HepG2 (cell line): ENCODE data around the gene CHRNG. TPM values are rescaled to one million over a fixed set of nuclear protein-coding genes. Genes with fewer than 3 reads are reported as not detected.
A peak's percentile ranks its signal among the peaks of the same experiment; 100 is the strongest.

Experiments used
- ATAC-seq: fragments of 200-7000 bp; cut with Tn5 transposase; 3 replicates; pipeline ENCODE4 v1.9.1; 2020; ENCODE audit warnings: mild to moderate bottlenecking, moderate library complexity
- BruUV-seq: library from RNA; stranded (reverse); fragments of 400-500 nt; replicated peaks from 2 replicates; lab custom pipeline; 2021; lab: Mats Ljungman, UMichigan
- CTCF ChIA-PET: fragments of 300-600 bp; formaldehyde crosslinking; extraction: SDS; loops from one replicate; lab custom pipeline; 2021; ENCODE audit warnings: low total read pairs, inconsistent platforms, low intra/inter-chr PET ratio; lab: Yijun Ruan, JAX
- POLR2A ChIA-PET: fragments of 350-600 bp; sonication (Branson Sonifier 250); formaldehyde crosslinking; loops from one replicate; lab custom pipeline; 2020; ENCODE audit warnings: antibody characterized with exemption, inconsistent platforms; lab: Yijun Ruan, JAX
- DNase-seq: peaks from one replicate; pipeline ENCODE4 v3.0.0-alpha.2; 2015; ENCODE audit warnings: low spot score
- FAIRE-seq: peaks from 3 replicates; lab custom pipeline; 2011; peaks lifted over from hg19 to GRCh38; lab: Jason Lieb, UNC
- H2AFZ ChIP-seq: one replicate; pipeline ENCODE4 v1.6.1; 2011; ENCODE audit warnings: low read length, inconsistent platforms
- H3K27ac ChIP-seq: fragments of 300-600 bp; 3 replicates; pipeline ENCODE4 v1.8.0; 2011; ENCODE audit warnings: mixed run types, mild to moderate bottlenecking, mixed read lengths, low read length, inconsistent platforms; ENCODE audit not compliant: insufficient read depth; ENCODE audit errors: extremely low read length
- H3K27me3 ChIP-seq, 2 experiments: fragments of 200-600 bp in 1 of 2; 2 replicates in 1 of 2; 3 replicates in 1 of 2; pipeline versions ENCODE4 v1.6.0 to v1.8.0; 2011; ENCODE audit warnings: low read length in 2 of 2, mild to moderate bottlenecking in 2 of 2, moderate library complexity in 2 of 2, inconsistent platforms in 1 of 2; ENCODE audit not compliant: insufficient read depth in 2 of 2, control insufficient read depth in 1 of 2
- H3K36me3 ChIP-seq, 2 experiments: fragments of 200-600 bp in 1 of 2; replicated peaks in 1 of 2; 2 replicates in 1 of 2; 3 replicates in 1 of 2; pipeline versions ENCODE4 v1.5.1 to v1.8.0; 2011; ENCODE audit warnings: low read length in 2 of 2, inconsistent platforms in 1 of 2; ENCODE audit not compliant: insufficient read depth in 2 of 2, control insufficient read depth in 1 of 2
- H3K4me1 ChIP-seq: 2 replicates; pipeline ENCODE4 v1.5.1; 2012; ENCODE audit warnings: low read length, inconsistent platforms; ENCODE audit not compliant: insufficient read depth
- H3K4me2 ChIP-seq: 2 replicates; pipeline ENCODE4 v1.6.0; 2011; ENCODE audit warnings: low read depth, low read length, inconsistent platforms
- H3K4me3 ChIP-seq, 3 experiments: fragments of 200-600 bp in 1 of 3; sonication (generic), shearing (Covaris generic) in 1 of 3; replicated peaks in 1 of 3; 2 replicates each; pipeline ENCODE4 v1.5.1; 2011 to 2016; ENCODE audit warnings: low read length in 3 of 3, inconsistent platforms in 2 of 3, low read depth in 2 of 3, mild to moderate bottlenecking in 2 of 3, control low read depth in 1 of 3, mixed read lengths in 1 of 3; ENCODE audit not compliant: insufficient read depth in 1 of 3
- H3K79me2 ChIP-seq: one replicate; pipeline ENCODE4 v1.6.1; 2011; ENCODE audit warnings: low read length, inconsistent platforms; ENCODE audit not compliant: insufficient read depth
- H3K9ac ChIP-seq: 2 replicates; pipeline ENCODE4 v1.6.0; 2011; ENCODE audit warnings: mild to moderate bottlenecking, low read depth, low read length, inconsistent platforms; ENCODE audit not compliant: insufficient read depth
- H3K9me3 ChIP-seq: 2 replicates; pipeline ENCODE4 v1.5.1; 2012; ENCODE audit warnings: mild to moderate bottlenecking, low read length
- H4K20me1 ChIP-seq: 2 replicates; pipeline ENCODE4 v1.6.0; 2011; ENCODE audit warnings: inconsistent platforms, mild to moderate bottlenecking, low read length, moderate library complexity; ENCODE audit not compliant: insufficient read depth
- ARNTL ChIP-seq: sonication (generic); formaldehyde crosslinking; IDR thresholded peaks from 2 replicates; pipeline ENCODE4 v1.4.0; 2020; ENCODE audit warnings: mild to moderate bottlenecking, missing genetic modification reagents
- CBX2 ChIP-seq, 2 experiments: fragments of 200-600 bp in 1 of 2; sonication (generic); formaldehyde crosslinking in 1 of 2; IDR thresholded peaks; 2 replicates each; pipeline versions ENCODE4 v1.7.0 to v1.8.1; 2018 to 2022; ENCODE audit warnings: low read depth in 2 of 2, low read length in 1 of 2, mild to moderate bottlenecking in 1 of 2, missing genetic modification reagents in 1 of 2
- CENPT ChIP-seq: sonication (generic); formaldehyde crosslinking; IDR thresholded peaks from 2 replicates; pipeline ENCODE4 v1.8.0; 2022; ENCODE audit warnings: low read depth, mild to moderate bottlenecking, moderate library complexity, missing genetic modification reagents
- FOXP1 ChIP-seq, 2 experiments: fragments of 450-650 bp in 1 of 2; IDR thresholded peaks; 2 replicates each; pipeline ENCODE4 v1.6.1; 2017 to 2018; ENCODE audit warnings: antibody characterized with exemption in 1 of 2
- IRX3 ChIP-seq: sonication (generic); formaldehyde crosslinking; IDR thresholded peaks from 2 replicates; pipeline ENCODE4 v1.8.1; 2023; ENCODE audit warnings: mild to moderate bottlenecking, low read depth, missing genetic modification reagents, borderline replicate concordance
- KMT2A ChIP-seq: sonication (generic); formaldehyde crosslinking; IDR thresholded peaks from 2 replicates; pipeline ENCODE4 v1.4.0; 2020; ENCODE audit warnings: missing genetic modification reagents
- MAFK ChIP-seq, 2 experiments: IDR thresholded peaks in 1 of 2; conservative IDR thresholded peaks in 1 of 2; 2 replicates each; pipeline ENCODE4 v1.6.1; 2011; ENCODE audit warnings: improper control_type of control experiment in 2 of 2, low read length in 2 of 2
- NFE2 ChIP-seq: sonication (generic); formaldehyde crosslinking; IDR thresholded peaks from 2 replicates; pipeline ENCODE4 v1.4.0; 2020; ENCODE audit warnings: missing genetic modification reagents
- SNAPC2 ChIP-seq: sonication (generic); formaldehyde crosslinking; IDR thresholded peaks from 2 replicates; pipeline ENCODE4 v1.8.1; 2022; ENCODE audit warnings: mild to moderate bottlenecking, missing genetic modification reagents
- SRSF1 ChIP-seq: fragments of 200-400 bp; formaldehyde crosslinking; optimal IDR thresholded peaks from 2 replicates; pipeline ENCODE3; 2017; ENCODE audit warnings: mild to moderate bottlenecking, low read depth, low read length, moderate library complexity
- ZFY ChIP-seq: sonication (generic); formaldehyde crosslinking; IDR thresholded peaks from 2 replicates; pipeline ENCODE4 v1.4.0; 2020; ENCODE audit warnings: missing genetic modification reagents
- ZNF24 ChIP-seq: fragments of 450-650 bp; IDR thresholded peaks from 2 replicates; pipeline ENCODE4 v1.6.1; 2017; ENCODE audit warnings: antibody characterized with exemption, mild to moderate bottlenecking
- ZNF251 ChIP-seq: sonication (generic); formaldehyde crosslinking; IDR thresholded peaks from 2 replicates; pipeline ENCODE4 v1.9.0; 2021; ENCODE audit warnings: mild to moderate bottlenecking, missing genetic modification reagents
- ZNF382 ChIP-seq: sonication (generic); formaldehyde crosslinking; IDR thresholded peaks from 2 replicates; pipeline ENCODE4 v1.5.0; 2020; ENCODE audit warnings: missing genetic modification reagents, mild to moderate bottlenecking, borderline replicate concordance
- ZNF543 ChIP-seq: sonication (generic); formaldehyde crosslinking; IDR thresholded peaks from 2 replicates; pipeline ENCODE4 v1.4.0; 2020; ENCODE audit warnings: mild to moderate bottlenecking, missing genetic modification reagents
- ZZZ3 ChIP-seq: sonication (generic); formaldehyde crosslinking; IDR thresholded peaks from 2 replicates; pipeline ENCODE4 v1.4.0; 2020; ENCODE audit warnings: missing genetic modification reagents, mild to moderate bottlenecking, borderline replicate concordance
- WGBS: methylation state at CpG from one replicate; pipeline ENCODE4 v1.1.6; 2017; ENCODE audit warnings: low lambda C conversion rate; 5-methylcytosine and 5-hydroxymethylcytosine counted together
- in situ Hi-C: cut with HindIII; loops from 2 replicates; pipeline ENCODE4 v1.10.0; 2017; ENCODE audit warnings: low pct_unique_long_range_greater_than_20kb; ENCODE audit not compliant: extremely low pct_ligation_motif_present
- intact Hi-C: fragments of 100-400 bp; cut with micrococcal nuclease; formaldehyde crosslinking; loops from one replicate; pipeline ENCODE4 v1.10.0; 2022; ENCODE audit not compliant: unreplicated experiment
- polyA plus RNA-seq, 8 experiments: library from polyadenylated mRNA; depleted of rRNA in 3 of 8; stranded (reverse) in 7 of 8; unstranded in 1 of 8; fragments of >200 nt; fragmentation: Illumina TruSeq in 4 of 8; extraction: Trizol in 4 of 8; gene quantifications; 2 replicates each; pipeline versions ENCODE4 v1.2.1 to v1.2.3, GENCODE V29; 2011 to 2016; ENCODE audit warnings: low read depth in 4 of 8, missing spikeins in 1 of 8, mixed read lengths in 1 of 8; ENCODE audit not compliant: insufficient read depth in 1 of 8
- total RNA-seq, 5 experiments: library from RNA; depleted of rRNA; stranded (reverse); fragments of >200 nt; fragmentation: Illumina TruSeq; extraction: Trizol; gene quantifications; 2 replicates each; pipeline ENCODE4 v1.2.3, GENCODE V29; 2016; ENCODE audit warnings: low read depth in 1 of 5
- TF ChIP-seq, protein P1 (sequence below): sonication (generic); formaldehyde crosslinking; IDR thresholded peaks from 2 replicates; pipeline ENCODE4 v1.5.0; 2020; ENCODE audit warnings: mild to moderate bottlenecking, missing genetic modification reagents, borderline replicate concordance

Gene CHRNG
- total and polyA plus RNA-seq, 2 of the 13 experiments (the other 11 are each of a cell fraction or from before 2014, with no cell fraction given): not detected

GRCh38 chr2:232580648-232580981 is 41.1 kb downstream of the CHRNG start:
- WGBS: 91% methylated on average over 6 of the region's 6 CpGs
- DNase-seq: no peak
- H3K27me3 ChIP-seq: no peaks in the 10 kb centered on the region
- no peak overlapping the region for H3K9ac ChIP-seq
- ChIA-PET CTCF (no interaction called here), POLR2A (no interaction called here)
- no peak overlapping the region for H3K4me2 ChIP-seq
- no peaks in the 10 kb centered on the region for H3K9me3 ChIP-seq
- H3K4me1 ChIP-seq: peaks cover 18% of the 10 kb centered on the region; the same call in 1 of the 2 replicates
- no peak overlapping the region for H3K27ac ChIP-seq
- no peak for ATAC-seq
- peak; percentile 27 to 51; a peak in 2 of 4 replicates for TF ChIP-seq MAFK (conservative IDR thresholded peaks at IDR 0.05 in 1 of 2, IDR thresholded peaks at IDR 0.05 in 1 of 2; ENCODE audit: low read length in 2 of 2)
- no peak for TF ChIP-seq ZFY (CRISPR knock-in tag)
- no peak for TF ChIP-seq ZNF543 (CRISPR knock-in tag)
- no peak for TF ChIP-seq ZZZ3
- TF ChIP-seq CBX2 (IDR thresholded peaks at IDR 0.05; ENCODE audit: low read depth, low read length): no peak
- TF ChIP-seq CBX2 (CRISPR knock-in tag; IDR thresholded peaks at IDR 0.05; ENCODE audit: low read depth): no peak
- no peak for TF ChIP-seq KMT2A (CRISPR knock-in tag)
- TF ChIP-seq NFE2 (CRISPR knock-in tag): no peak
- no peak for TF ChIP-seq ARNTL
- no peaks in the 10 kb centered on the region for H4K20me1 ChIP-seq
- in situ Hi-C loops: no loop called here
- peaks cover 8 to 32% of the 10 kb centered on the region in 2 experiments for H3K36me3 ChIP-seq
- no TSS peak for BruUV-seq
- intact Hi-C loops: no loop called here
- no peak overlapping the region for H2AFZ ChIP-seq
- FAIRE-seq: no peak
- no peak overlapping the region for H3K4me3 ChIP-seq
- H3K79me2 ChIP-seq: no peaks in the 10 kb centered on the region

- Histone ChIP-seq H2AFZ (no peak overlapping the region), H3K79me2 (no peaks in the 10 kb centered on the region), H3K4me2 (no peak overlapping the region), H3K9me3 (no peaks in the 10 kb centered on the region), H3K4me1 (peaks cover 12% of the 10 kb centered on the region; the same call in 1 of the 2 replicates), H3K27ac (no peak overlapping the region), H4K20me1 (no peaks in the 10 kb centered on the region), H3K9ac (no peak overlapping the region), H3K4me3 (no peak overlapping the region), H3K27me3 (no peaks in the 10 kb centered on the region), H3K36me3 (peaks cover 8 to 29% of the 10 kb centered on the region in 2 experiments)
- ChIA-PET POLR2A (no interaction called here), CTCF (no interaction called here)
- DNase-seq: no peak
- no peak for ATAC-seq
- BruUV-seq: no TSS peak
- in situ Hi-C loops (no loop called here), intact Hi-C loops (no loop called here)
- no peak for FAIRE-seq
- TF ChIP-seq, protein P1, sequence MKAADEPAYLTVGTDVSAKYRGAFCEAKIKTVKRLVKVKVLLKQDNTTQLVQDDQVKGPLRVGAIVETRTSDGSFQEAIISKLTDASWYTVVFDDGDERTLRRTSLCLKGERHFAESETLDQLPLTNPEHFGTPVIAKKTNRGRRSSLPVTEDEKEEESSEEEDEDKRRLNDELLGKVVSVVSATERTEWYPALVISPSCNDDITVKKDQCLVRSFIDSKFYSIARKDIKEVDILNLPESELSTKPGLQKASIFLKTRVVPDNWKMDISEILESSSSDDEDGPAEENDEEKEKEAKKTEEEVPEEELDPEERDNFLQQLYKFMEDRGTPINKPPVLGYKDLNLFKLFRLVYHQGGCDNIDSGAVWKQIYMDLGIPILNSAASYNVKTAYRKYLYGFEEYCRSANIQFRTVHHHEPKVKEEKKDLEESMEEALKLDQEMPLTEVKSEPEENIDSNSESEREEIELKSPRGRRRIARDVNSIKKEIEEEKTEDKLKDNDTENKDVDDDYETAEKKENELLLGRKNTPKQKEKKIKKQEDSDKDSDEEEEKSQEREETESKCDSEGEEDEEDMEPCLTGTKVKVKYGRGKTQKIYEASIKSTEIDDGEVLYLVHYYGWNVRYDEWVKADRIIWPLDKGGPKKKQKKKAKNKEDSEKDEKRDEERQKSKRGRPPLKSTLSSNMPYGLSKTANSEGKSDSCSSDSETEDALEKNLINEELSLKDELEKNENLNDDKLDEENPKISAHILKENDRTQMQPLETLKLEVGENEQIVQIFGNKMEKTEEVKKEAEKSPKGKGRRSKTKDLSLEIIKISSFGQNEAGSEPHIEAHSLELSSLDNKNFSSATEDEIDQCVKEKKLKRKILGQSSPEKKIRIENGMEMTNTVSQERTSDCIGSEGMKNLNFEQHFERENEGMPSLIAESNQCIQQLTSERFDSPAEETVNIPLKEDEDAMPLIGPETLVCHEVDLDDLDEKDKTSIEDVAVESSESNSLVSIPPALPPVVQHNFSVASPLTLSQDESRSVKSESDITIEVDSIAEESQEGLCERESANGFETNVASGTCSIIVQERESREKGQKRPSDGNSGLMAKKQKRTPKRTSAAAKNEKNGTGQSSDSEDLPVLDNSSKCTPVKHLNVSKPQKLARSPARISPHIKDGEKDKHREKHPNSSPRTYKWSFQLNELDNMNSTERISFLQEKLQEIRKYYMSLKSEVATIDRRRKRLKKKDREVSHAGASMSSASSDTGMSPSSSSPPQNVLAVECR (CRISPR knock-in tag): no peak
- TF ChIP-seq SNAPC2 (CRISPR knock-in tag) (no peak), ZNF24 (no peak), IRX3 (CRISPR knock-in tag) (no peak), FOXP1 (IDR thresholded peaks at IDR 0.05) (no peak), FOXP1 (CRISPR knock-in tag; IDR thresholded peaks at IDR 0.05) (no peak), ZNF251 (CRISPR knock-in tag) (no peak), ZNF382 (CRISPR knock-in tag) (no peak), SRSF1 (no peak), CENPT (no peak)
Measured at GRCh38 chr2:232581725-232582124, 42.2 kb downstream of the CHRNG start.
